ENCODE data around the gene DNAH5.

Gene DNAH5

GRCh38 chr5:13865312-13865711 is 79.2 kb downstream of the DNAH5 start:
- Histone ChIP-seq H2AK5ac (ENCODE audit: low read depth, low read length) (no peak overlapping the region), H3K4me3 (ENCODE audit: low read length in 2 of 2) (no peak overlapping the region), H3K27me3 (ENCODE audit: control insufficient read depth in 3 of 3, insufficient read depth in 3 of 3, low read depth in 1 of 3, low read length in 3 of 3) (no peaks in the 10 kb centered on the region), H3K9me3 (replicated peaks in 1 of 2; ENCODE audit: control insufficient read depth in 2 of 2, insufficient read depth in 1 of 2, low read depth in 1 of 2, low read length in 2 of 2) (no peaks in the 10 kb centered on the region), H2BK12ac (ENCODE audit: low read length) (no peak overlapping the region), H3K27ac (replicated peaks; ENCODE audit: low read length) (no peak overlapping the region), H3K14ac (ENCODE audit: low read length) (no peak overlapping the region), H3K18ac (ENCODE audit: low read length) (no peak overlapping the region), H2BK5ac (ENCODE audit: low read length) (no peak overlapping the region), H4K91ac (ENCODE audit: low read depth, low read length, poor library complexity) (no peak overlapping the region), H3K4ac (ENCODE audit: low read length) (no peak overlapping the region), H3K36me3 (replicated peaks in 1 of 2; ENCODE audit: control insufficient read depth in 2 of 2, insufficient read depth in 2 of 2, low read length in 2 of 2) (no peaks in the 10 kb centered on the region), H3K9ac (ENCODE audit: low read depth, low read length, poor library complexity) (no peak overlapping the region), H2AFZ (ENCODE audit: low read length) (no peak overlapping the region), H2BK120ac (ENCODE audit: low read depth, low read length) (no peak overlapping the region), H3K23ac (ENCODE audit: low read depth, low read length, poor library complexity) (no peak overlapping the region), H3K4me2 (ENCODE audit: insufficient read depth, low read length, poor library complexity, severe bottlenecking) (no peak overlapping the region), H4K8ac (ENCODE audit: low read depth, low read length) (no peak overlapping the region), H2BK15ac (ENCODE audit: low read length) (no peak overlapping the region), H3K4me1 (ENCODE audit: control insufficient read depth in 2 of 2, insufficient read depth in 1 of 2, low read depth in 1 of 2, low read length in 2 of 2) (no peaks in the 10 kb centered on the region), H3K79me1 (ENCODE audit: low read depth, low read length) (no peaks in the 10 kb centered on the region)
- DNase-seq (ENCODE audit: low spot score), result no peak

DNA sequence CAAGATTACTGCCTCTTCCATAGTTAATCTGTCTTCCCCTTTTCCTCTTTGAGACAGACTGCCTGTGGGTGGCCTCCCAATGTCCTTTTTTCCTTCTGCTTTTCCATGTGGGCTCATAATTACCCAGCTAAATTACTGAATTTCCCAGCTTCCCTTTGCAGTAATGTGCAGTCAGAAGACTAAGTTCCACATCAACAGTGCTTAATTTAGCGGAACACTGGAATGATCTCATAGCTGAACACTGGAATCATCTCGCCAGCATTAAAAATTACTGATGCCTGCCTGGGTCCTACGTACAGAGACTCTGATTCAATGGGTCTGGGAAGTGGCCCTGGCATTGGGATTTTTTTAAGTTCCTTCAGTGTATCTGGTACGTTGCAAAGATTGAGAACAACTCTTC is 84.3 kb downstream of the DNAH5 start:
- H4K8ac ChIP-seq (ENCODE audit: low read depth, low read length), result no peak overlapping the region
- no peak overlapping the region for H3K18ac ChIP-seq (ENCODE audit: low read length)
- no peaks in the 10 kb centered on the region for H3K79me1 ChIP-seq (ENCODE audit: low read depth, low read length)
- no peak overlapping the region for H3K4me2 ChIP-seq (ENCODE audit: insufficient read depth, low read length, poor library complexity, severe bottlenecking)
- no peaks in the 10 kb centered on the region for H3K9me3 ChIP-seq (replicated peaks in 1 of 2; ENCODE audit: control insufficient read depth in 2 of 2, insufficient read depth in 1 of 2, low read depth in 1 of 2, low read length in 2 of 2)
- no peaks in the 10 kb centered on the region for H3K27me3 ChIP-seq (ENCODE audit: control insufficient read depth in 3 of 3, insufficient read depth in 3 of 3, low read depth in 1 of 3, low read length in 3 of 3)
- no peak overlapping the region for H3K27ac ChIP-seq (replicated peaks; ENCODE audit: low read length)
- no peak overlapping the region for H2AK5ac ChIP-seq (ENCODE audit: low read depth, low read length)
- no peak overlapping the region for H3K4ac ChIP-seq (ENCODE audit: low read length)
- H2BK120ac ChIP-seq (ENCODE audit: low read depth, low read length), result no peak overlapping the region
- H2AFZ ChIP-seq (ENCODE audit: low read length), result no peak overlapping the region
- H3K36me3 ChIP-seq (replicated peaks in 1 of 2; ENCODE audit: control insufficient read depth in 2 of 2, insufficient read depth in 2 of 2, low read length in 2 of 2), result no peaks in the 10 kb centered on the region
- no peak overlapping the region for H2BK5ac ChIP-seq (ENCODE audit: low read length)
- no CpG with 5 or more reads among the region's 4 CpGs for whole genome bisulfite sequencing, 2 donors (ENCODE audit: extremely low coverage in 2 of 2, insufficient read length in 2 of 2, insufficient replicate concordance in 1 of 2)
- no peak overlapping the region for H2BK15ac ChIP-seq (ENCODE audit: low read length)
- H3K23ac ChIP-seq (ENCODE audit: low read depth, low read length, poor library complexity), result no peak overlapping the region
- no peak overlapping the region for H4K91ac ChIP-seq (ENCODE audit: low read depth, low read length, poor library complexity)
- no peak overlapping the region for H2BK12ac ChIP-seq (ENCODE audit: low read length)
- no peak overlapping the region for H3K4me3 ChIP-seq (ENCODE audit: low read length in 2 of 2)
- DNase-seq (ENCODE audit: low spot score), result no peak
- no peak overlapping the region for H3K14ac ChIP-seq (ENCODE audit: low read length)
- no peaks in the 10 kb centered on the region for H3K4me1 ChIP-seq (ENCODE audit: control insufficient read depth in 2 of 2, insufficient read depth in 1 of 2, low read depth in 1 of 2, low read length in 2 of 2)
- H3K9ac ChIP-seq (ENCODE audit: low read depth, low read length, poor library complexity), result no peak overlapping the region

GRCh38 chr5:13859270-13860065 is 85.0 kb downstream of the DNAH5 start:
- Histone ChIP-seq H3K9me3 (replicated peaks in 1 of 2; ENCODE audit: control insufficient read depth in 2 of 2, insufficient read depth in 1 of 2, low read depth in 1 of 2, low read length in 2 of 2) (no peaks in the 10 kb centered on the region), H3K23ac (ENCODE audit: low read depth, low read length, poor library complexity) (no peak overlapping the region), H3K18ac (ENCODE audit: low read length) (no peak overlapping the region), H2AK5ac (ENCODE audit: low read depth, low read length) (no peak overlapping the region), H3K4ac (ENCODE audit: low read length) (no peak overlapping the region), H3K9ac (ENCODE audit: low read depth, low read length, poor library complexity) (no peak overlapping the region), H4K91ac (ENCODE audit: low read depth, low read length, poor library complexity) (no peak overlapping the region), H2BK5ac (ENCODE audit: low read length) (no peak overlapping the region), H2BK12ac (ENCODE audit: low read length) (no peak overlapping the region), H3K4me1 (ENCODE audit: control insufficient read depth in 2 of 2, insufficient read depth in 1 of 2, low read depth in 1 of 2, low read length in 2 of 2) (no peaks in the 10 kb centered on the region), H4K8ac (ENCODE audit: low read depth, low read length) (no peak overlapping the region), H3K27ac (replicated peaks; ENCODE audit: low read length) (no peak overlapping the region), H3K4me2 (ENCODE audit: insufficient read depth, low read length, poor library complexity, severe bottlenecking) (no peak overlapping the region), H2BK15ac (ENCODE audit: low read length) (no peak overlapping the region), H3K36me3 (replicated peaks in 1 of 2; ENCODE audit: control insufficient read depth in 2 of 2, insufficient read depth in 2 of 2, low read length in 2 of 2) (no peaks in the 10 kb centered on the region), H2BK120ac (ENCODE audit: low read depth, low read length) (no peak overlapping the region), H3K14ac (ENCODE audit: low read length) (no peak overlapping the region), H3K27me3 (ENCODE audit: control insufficient read depth in 3 of 3, insufficient read depth in 3 of 3, low read depth in 1 of 3, low read length in 3 of 3) (no peaks in the 10 kb centered on the region), H3K4me3 (ENCODE audit: low read length in 2 of 2) (no peak overlapping the region), H3K79me1 (ENCODE audit: low read depth, low read length) (no peaks in the 10 kb centered on the region), H2AFZ (ENCODE audit: low read length) (no peak overlapping the region)
- no peak for DNase-seq (ENCODE audit: low spot score)
- WGBS, 2 donors (ENCODE audit: extremely low coverage in 2 of 2, insufficient read length in 2 of 2, insufficient replicate concordance in 1 of 2), result no CpG with 5 or more reads among the region's 5 CpGs

- no peak overlapping the region for H3K14ac ChIP-seq (ENCODE audit: low read length)
- WGBS, 2 donors (ENCODE audit: extremely low coverage in 2 of 2, insufficient read length in 2 of 2, insufficient replicate concordance in 1 of 2), result no CpG with 5 or more reads among the region's 6 CpGs
- H2AK5ac ChIP-seq (ENCODE audit: low read depth, low read length), result no peak overlapping the region
- no peak overlapping the region for H3K9ac ChIP-seq (ENCODE audit: low read depth, low read length, poor library complexity)
- no peak overlapping the region for H2BK5ac ChIP-seq (ENCODE audit: low read length)
- no peak overlapping the region for H3K4me3 ChIP-seq (ENCODE audit: low read length in 2 of 2)
- no peak overlapping the region for H2AFZ ChIP-seq (ENCODE audit: low read length)
- H3K27ac ChIP-seq (replicated peaks; ENCODE audit: low read length), result no peak overlapping the region
- no peak overlapping the region for H4K91ac ChIP-seq (ENCODE audit: low read depth, low read length, poor library complexity)
- peaks cover 0 to 11% of the 10 kb centered on the region in 2 donors for H3K4me1 ChIP-seq (ENCODE audit: control insufficient read depth in 2 of 2, insufficient read depth in 1 of 2, low read depth in 1 of 2, low read length in 2 of 2)
- DNase-seq (ENCODE audit: low spot score), result no peak
- no peak overlapping the region for H3K4ac ChIP-seq (ENCODE audit: low read length)
- no peak overlapping the region for H2BK120ac ChIP-seq (ENCODE audit: low read depth, low read length)
- no peaks in the 10 kb centered on the region for H3K36me3 ChIP-seq (replicated peaks in 1 of 2; ENCODE audit: control insufficient read depth in 2 of 2, insufficient read depth in 2 of 2, low read length in 2 of 2)
- H3K9me3 ChIP-seq (replicated peaks in 1 of 2; ENCODE audit: control insufficient read depth in 2 of 2, insufficient read depth in 1 of 2, low read depth in 1 of 2, low read length in 2 of 2), result no peaks in the 10 kb centered on the region
- H3K27me3 ChIP-seq (ENCODE audit: control insufficient read depth in 3 of 3, insufficient read depth in 3 of 3, low read depth in 1 of 3, low read length in 3 of 3), result no peaks in the 10 kb centered on the region
- no peak overlapping the region for H3K18ac ChIP-seq (ENCODE audit: low read length)
- H3K4me2 ChIP-seq (ENCODE audit: insufficient read depth, low read length, poor library complexity, severe bottlenecking), result no peak overlapping the region
- H2BK12ac ChIP-seq (ENCODE audit: low read length), result no peak overlapping the region
- no peaks in the 10 kb centered on the region for H3K79me1 ChIP-seq (ENCODE audit: low read depth, low read length)
- H2BK15ac ChIP-seq (ENCODE audit: low read length), result no peak overlapping the region
- no peak overlapping the region for H4K8ac ChIP-seq (ENCODE audit: low read depth, low read length)
- no peak overlapping the region for H3K23ac ChIP-seq (ENCODE audit: low read depth, low read length, poor library complexity)
Measured at GRCh38 chr5:13843175-13843846, 101.2 kb downstream of the DNAH5 start.

All from neuronal stem cell (in vitro differentiated cells).